ENCODE measurements around the gene SIGLEC12.
"Not testable (repeated sequence)": the region's sequence is repeated elsewhere in the genome, so short reads cannot be mapped to it uniquely, and the experiment has no call there.

The SIGLEC12 gene

DNA sequence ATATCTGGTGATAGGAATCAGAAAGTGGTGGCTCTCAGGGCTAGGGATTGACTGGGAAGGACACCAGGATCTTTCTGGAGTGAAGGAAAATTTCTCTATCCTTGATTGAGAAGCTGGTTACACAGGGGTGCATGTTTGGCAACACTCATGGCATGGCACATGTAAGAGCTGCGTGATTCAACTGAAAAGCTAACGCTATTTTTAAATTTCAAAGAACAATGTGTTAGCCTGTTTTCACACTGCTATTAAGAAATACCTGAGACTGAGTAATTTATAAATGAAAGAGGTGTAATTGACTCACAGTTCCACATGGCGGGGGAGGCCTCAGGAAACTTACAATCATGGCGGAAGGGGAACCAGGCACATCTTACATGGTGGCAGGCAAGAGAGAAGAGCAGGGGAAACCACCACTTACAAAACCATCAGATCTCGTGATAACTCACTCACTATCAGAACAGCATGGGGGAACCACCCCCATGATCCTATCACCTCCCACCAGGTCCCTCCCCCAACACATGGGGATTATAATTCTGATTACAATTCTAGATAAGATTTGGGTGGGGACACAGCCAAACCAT is 50.8 kb downstream of the SIGLEC12 start:
- TF ChIP-seq, protein P1, sequence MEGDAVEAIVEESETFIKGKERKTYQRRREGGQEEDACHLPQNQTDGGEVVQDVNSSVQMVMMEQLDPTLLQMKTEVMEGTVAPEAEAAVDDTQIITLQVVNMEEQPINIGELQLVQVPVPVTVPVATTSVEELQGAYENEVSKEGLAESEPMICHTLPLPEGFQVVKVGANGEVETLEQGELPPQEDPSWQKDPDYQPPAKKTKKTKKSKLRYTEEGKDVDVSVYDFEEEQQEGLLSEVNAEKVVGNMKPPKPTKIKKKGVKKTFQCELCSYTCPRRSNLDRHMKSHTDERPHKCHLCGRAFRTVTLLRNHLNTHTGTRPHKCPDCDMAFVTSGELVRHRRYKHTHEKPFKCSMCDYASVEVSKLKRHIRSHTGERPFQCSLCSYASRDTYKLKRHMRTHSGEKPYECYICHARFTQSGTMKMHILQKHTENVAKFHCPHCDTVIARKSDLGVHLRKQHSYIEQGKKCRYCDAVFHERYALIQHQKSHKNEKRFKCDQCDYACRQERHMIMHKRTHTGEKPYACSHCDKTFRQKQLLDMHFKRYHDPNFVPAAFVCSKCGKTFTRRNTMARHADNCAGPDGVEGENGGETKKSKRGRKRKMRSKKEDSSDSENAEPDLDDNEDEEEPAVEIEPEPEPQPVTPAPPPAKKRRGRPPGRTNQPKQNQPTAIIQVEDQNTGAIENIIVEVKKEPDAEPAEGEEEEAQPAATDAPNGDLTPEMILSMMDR (conservative IDR thresholded peaks at IDR 0.05), result no peak
- no peak for TF ChIP-seq ZFX (IDR thresholded peaks at IDR 0.05)
- H3K27ac ChIP-seq, result no peak overlapping the region

DNA sequence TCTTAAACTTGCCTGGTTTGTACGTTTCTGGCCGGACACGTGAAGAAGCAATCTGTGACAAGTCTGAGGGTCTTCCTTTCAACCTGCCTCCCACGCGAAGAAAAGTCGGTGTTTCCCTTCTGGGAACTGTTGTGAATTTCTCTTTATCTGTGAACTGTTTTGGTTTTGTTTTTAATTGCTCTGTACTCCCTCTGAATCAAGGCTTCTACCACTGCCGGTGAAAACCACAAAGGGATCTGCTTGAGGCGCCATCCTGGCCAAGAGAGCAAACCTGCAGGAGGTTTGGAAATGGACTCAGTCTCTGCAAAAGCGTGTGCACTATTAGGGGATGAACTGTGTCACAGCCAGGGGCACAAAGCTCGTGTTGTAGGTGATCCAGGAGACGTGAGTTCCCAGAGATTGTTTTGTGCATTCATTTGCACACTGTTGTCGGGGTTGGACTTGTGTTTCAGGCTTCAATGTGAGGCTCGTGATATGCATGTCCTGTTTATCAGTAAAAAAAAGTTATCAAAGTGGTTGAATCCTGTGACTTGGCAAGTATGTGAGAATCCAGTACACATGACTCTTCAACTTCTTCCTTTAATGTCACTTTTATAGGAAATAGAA is 53.1 kb downstream of the SIGLEC12 start:
- TF ChIP-seq ZFX (IDR thresholded peaks at IDR 0.05), result no peak
- TF ChIP-seq, protein P1 (conservative IDR thresholded peaks at IDR 0.05), result no peak
- H3K27ac ChIP-seq, result no peak overlapping the region

DNA sequence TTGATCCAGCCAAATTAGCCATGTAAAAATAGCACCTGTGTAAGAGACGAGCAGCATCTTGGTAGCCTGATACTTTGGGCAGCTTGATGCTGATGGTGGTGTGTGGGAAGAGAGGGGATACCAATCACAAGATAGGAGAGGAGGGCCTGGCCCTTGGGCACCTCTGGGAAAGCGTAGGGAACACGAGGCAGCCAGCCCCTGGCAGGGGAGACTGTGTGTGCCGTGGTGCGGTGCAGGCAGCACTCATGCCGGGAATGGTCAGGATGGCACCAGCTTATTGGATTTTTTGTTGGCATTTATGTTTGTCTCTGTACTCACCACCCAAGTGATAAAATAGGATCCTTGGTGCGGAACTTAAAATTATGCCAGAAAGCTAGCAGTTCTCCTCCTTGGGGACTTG is 53.6 kb downstream of the SIGLEC12 start:
- no peak overlapping the region for H3K27ac ChIP-seq
- TF ChIP-seq, protein P1 (conservative IDR thresholded peaks at IDR 0.05), result no peak
- TF ChIP-seq ZFX (IDR thresholded peaks at IDR 0.05), result no peak

DNA sequence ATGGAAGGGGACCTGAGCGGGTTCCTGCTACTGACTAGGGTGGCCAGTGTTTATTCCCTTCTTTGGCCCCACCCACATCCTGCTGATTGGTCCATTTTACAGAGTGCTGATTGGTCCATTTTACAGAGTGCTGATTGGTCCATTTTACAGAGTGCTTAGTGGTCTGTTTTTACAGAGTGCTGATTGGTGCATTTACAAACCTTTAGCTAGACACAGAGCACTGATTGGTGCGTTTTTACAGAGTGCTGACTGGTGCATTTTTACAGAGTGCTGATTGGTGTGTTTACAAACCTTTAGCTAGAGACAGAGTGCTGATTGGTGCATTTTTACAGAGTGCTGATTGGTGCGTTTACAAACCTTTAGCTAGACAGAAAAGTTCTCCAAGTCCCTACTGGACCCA is 54.1 kb downstream of the SIGLEC12 start:
- H3K27ac ChIP-seq, result not testable (repeated sequence)

DNA sequence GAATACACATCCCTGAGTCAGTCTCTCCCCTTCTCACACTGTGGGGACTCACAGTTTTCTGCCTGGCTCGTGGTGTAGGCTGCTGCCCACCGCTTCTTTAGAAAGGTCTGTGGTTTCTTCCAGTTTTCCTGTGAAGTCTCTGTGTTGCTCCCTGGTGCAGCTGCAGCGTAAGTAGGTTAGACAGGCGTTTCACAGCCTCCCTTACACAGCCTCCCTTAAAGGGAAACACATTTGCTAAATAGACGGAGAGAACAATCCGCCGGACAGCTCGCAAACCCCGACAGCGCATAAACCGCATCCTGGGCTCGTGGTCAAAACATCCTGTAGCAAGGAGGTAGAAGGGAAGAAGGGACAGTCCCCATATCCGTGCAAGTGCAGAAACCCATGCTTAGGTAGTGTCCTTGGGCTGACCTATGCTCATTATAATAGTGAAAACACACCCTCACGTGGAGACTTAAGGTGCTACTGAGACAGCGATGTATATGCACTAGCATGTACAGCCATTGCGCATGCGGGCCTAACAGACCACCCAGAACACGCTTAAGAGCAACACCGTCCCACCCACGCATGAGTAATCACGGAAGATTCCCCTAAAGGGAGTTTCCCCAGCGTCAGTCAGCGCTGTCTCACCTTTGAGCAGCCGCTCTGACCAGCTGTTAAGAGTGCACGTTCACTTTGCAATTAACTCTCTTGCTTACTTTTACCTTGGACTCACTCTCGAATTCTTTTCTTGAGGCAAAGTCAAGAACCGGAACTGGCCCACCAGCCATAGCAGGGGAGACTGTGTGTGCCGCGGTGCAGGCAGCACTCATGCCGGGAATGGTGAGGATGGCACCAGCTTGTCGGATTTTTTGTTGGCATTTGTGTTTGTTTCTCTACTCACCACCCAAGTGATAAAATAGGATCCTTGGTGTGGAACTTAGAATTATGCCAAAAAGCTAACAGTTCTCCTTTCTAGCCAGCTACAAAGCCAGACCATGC is 59.9 kb downstream of the SIGLEC12 start:
- TF ChIP-seq ZFX (IDR thresholded peaks at IDR 0.05), result no peak
- TF ChIP-seq, protein P1 (conservative IDR thresholded peaks at IDR 0.05), result no peak
- H3K27ac ChIP-seq, result no peak overlapping the region

All from C4-2B (cell line).